Fibroblast of the aortic adventitia (primary cell): ENCODE data around the gene PAQR7. TPM values are rescaled to one million over a fixed set of nuclear protein-coding genes. Genes with fewer than 3 reads are reported as not detected.
A peak's percentile ranks its signal among the peaks of the same experiment; 100 is the strongest.

Source experiments
- DNase-seq: peaks from one replicate; pipeline ENCODE4 v3.0.0-alpha.2; 2010; ENCODE audit warnings: low read depth
- H3K4me3 ChIP-seq: 2 replicates; pipeline ENCODE4 v1.5.1; 2011; ENCODE audit warnings: low read depth, mild to moderate bottlenecking, control low read depth, low read length, moderate library complexity
- total RNA-seq: library from RNA; depleted of rRNA; stranded (reverse); fragments of >200 nt; gene quantifications from 2 replicates; pipeline ENCODE4 v1.2.3, GENCODE V29; 2012; ENCODE audit warnings: low replicate concordance
- TF ChIP-seq, protein P1 (sequence below): IDR thresholded peaks from 2 replicates; pipeline ENCODE4 v1.5.1; 2011; ENCODE audit warnings: mild to moderate bottlenecking, low read length, control low read depth, inconsistent platforms; ENCODE audit not compliant: insufficient read depth

Gene PAQR7
- total RNA-seq, 1 donor: 6.9 TPM

DNA sequence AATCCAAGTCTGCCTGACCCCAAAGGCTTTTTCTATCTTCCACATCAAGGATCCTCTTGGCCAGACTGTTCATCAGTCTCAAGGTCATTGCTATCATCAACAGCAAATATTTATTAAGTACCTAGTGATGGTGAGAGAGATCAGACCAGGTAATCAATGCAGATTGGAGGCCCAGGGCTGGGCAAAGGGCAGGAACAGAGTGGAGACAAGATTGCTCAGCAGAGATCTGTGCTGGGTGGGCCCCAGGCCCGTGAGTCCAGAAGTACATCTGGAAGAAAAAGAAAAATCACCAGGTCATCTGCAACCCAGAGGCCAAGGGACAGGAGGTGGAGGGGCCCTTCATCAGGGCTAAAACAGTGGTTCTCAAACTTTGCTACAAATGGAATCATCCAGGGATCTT lies 10.1 kb upstream of the PAQR7 start:
- TF ChIP-seq, protein P1, sequence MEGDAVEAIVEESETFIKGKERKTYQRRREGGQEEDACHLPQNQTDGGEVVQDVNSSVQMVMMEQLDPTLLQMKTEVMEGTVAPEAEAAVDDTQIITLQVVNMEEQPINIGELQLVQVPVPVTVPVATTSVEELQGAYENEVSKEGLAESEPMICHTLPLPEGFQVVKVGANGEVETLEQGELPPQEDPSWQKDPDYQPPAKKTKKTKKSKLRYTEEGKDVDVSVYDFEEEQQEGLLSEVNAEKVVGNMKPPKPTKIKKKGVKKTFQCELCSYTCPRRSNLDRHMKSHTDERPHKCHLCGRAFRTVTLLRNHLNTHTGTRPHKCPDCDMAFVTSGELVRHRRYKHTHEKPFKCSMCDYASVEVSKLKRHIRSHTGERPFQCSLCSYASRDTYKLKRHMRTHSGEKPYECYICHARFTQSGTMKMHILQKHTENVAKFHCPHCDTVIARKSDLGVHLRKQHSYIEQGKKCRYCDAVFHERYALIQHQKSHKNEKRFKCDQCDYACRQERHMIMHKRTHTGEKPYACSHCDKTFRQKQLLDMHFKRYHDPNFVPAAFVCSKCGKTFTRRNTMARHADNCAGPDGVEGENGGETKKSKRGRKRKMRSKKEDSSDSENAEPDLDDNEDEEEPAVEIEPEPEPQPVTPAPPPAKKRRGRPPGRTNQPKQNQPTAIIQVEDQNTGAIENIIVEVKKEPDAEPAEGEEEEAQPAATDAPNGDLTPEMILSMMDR: no peak
- H3K4me3 ChIP-seq: no peak overlapping the region
- no peak for DNase-seq

DNA sequence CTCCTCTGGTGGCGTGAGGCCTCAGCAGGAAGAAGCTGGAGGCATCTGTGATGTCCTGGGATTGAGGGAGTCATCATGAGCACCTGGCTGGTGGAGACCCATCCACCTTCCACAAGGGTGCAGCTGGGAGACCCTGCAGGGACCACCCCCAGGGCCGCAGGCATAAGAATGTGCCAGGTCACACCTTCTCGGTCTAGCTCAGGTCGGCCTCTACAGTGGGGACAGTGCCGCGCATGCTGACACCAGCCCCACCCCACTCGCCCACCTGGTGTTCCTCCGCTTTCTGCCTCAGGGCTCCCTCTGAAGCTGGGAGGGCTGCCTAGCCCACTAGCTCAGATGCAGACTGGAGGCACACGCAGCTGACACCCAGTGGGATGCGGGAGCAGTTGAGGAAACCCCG lies 5.8 kb upstream of the PAQR7 start:
- no peak for DNase-seq
- TF ChIP-seq, protein P1: no peak
- H3K4me3 ChIP-seq: no peak overlapping the region

DNA sequence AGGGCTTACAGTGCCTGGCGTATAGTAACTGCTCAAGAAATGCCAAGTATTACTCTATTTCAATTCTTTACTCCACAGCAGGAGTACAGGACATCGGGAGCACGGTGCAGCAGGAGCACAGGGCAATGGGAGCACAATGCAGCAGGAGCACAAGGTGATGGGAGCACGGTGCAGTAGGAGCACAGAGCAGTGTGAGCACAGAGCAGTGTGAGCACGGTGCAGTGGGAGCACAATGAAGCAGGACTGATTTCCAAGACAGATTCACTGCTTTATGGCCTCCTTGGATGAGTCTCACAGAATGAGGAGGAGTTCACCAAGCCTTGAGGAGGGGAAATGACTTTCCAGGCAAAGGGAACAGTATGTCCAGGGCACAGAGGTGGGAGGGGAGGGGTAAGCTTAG lies 5.0 kb upstream of the PAQR7 start:
- DNase-seq: no peak
- TF ChIP-seq, protein P1: no peak
- no peak overlapping the region for H3K4me3 ChIP-seq

DNA sequence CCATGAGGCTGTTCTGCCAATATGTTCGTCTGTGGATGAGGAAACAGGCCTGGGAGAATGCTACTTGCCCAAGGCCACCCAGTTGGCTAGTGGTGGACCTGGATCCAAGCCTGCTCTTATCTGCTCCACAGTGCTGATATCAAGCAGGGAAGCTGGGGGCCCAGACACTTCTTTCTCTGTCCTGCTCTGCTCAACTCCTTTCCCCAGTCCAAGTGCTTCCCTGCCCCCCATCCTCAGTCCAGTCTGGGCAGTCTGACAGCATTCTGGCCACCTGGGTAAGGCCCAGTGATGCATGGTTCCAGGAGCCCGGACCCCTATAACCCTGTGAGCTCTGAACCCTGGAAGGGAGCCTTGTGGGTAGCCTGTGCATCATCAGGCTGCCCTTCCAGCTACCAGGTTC lies 4.2 kb upstream of the PAQR7 start:
- TF ChIP-seq, protein P1: no peak
- DNase-seq: peak; percentile 72
- no peak overlapping the region for H3K4me3 ChIP-seq

DNA sequence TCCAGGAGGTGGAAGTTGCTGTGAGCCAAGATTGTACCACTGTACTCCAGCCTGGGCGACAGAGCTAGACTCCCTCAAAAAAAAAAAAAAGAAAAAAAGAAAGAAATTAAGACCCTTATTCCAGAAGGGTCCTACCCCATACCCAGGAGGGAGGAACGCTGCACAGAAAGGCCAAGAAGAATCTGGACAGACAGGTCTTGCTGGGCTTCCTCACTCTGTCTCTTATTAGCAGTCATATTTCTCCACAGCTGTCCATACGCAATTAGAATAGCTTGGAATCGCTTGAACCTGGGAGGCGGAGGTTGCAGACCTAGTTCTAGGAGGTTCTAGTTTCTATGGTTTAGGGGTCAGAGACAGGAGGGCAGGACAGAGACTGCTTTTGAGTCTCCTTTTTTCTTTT lies 3.2 kb upstream of the PAQR7 start:
- DNase-seq: no peak
- no peak overlapping the region for H3K4me3 ChIP-seq
- TF ChIP-seq, protein P1: no peak

DNA sequence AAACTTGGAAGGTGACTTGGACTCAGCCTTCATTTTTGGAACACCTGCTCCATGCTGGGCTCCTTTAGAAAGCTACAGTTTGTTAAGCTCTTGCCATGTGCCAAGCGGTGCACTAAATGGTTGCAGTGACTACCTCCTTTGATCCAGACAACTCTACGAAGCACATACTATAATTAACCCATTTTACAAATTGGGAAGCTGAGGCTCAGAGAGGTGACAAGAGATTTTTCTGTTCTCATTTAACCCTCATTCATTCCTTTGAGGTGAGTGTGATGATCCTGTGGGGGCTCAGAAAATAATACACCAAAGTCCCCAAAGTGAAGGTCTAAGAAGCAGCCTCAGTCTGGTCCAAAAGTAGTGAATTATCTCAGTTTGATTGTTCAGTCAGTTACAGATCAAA lies 1.6 kb upstream of the PAQR7 start:
- DNase-seq: no peak
- no peak overlapping the region for H3K4me3 ChIP-seq
- TF ChIP-seq, protein P1: no peak

DNA sequence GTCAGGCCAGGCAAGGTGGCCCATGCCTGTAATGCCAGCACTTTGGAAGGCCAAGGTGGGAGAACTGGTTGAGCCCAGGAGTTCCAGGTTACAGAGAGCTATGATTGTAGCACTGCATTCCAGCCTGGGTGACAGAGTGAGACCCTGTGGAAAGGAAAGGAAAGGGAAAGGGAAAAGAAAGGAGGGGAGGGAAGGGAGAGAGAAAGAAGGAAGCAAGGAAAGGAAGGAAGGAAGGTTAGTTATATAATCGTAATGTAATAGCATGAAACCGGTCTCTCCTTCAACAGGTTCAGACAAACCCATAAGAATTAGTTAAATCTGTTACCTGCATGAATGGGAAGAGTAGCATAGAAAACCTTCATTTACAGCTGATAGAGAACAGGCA lies 1.2 kb upstream of the PAQR7 start:
- TF ChIP-seq, protein P1: no peak
- DNase-seq: no peak
- H3K4me3 ChIP-seq: no peak overlapping the region
